Neuronal stem cell (in vitro differentiated cells): Measurements from ENCODE around the gene USP5.
A peak's percentile ranks its signal among the peaks of the same experiment; 100 is the strongest.

Source experiments
- DNase-seq: peaks from one replicate; pipeline ENCODE4 v3.0.0-alpha.2; 2013; ENCODE audit warnings: low spot score
- H2AFZ ChIP-seq: one replicate; pipeline ENCODE4 v1.6.1; 2013; ENCODE audit warnings: mild to moderate bottlenecking, low read length, inconsistent platforms
- H2AK5ac ChIP-seq: 2 replicates; pipeline ENCODE4 v1.6.1; 2013; ENCODE audit warnings: low read depth, mild to moderate bottlenecking, inconsistent platforms, low read length, moderate library complexity, mixed read lengths
- H2BK120ac ChIP-seq: 2 replicates; pipeline ENCODE4 v1.6.1; 2013; ENCODE audit warnings: low read depth, mild to moderate bottlenecking, inconsistent platforms, low read length, moderate library complexity, mixed read lengths
- H2BK12ac ChIP-seq: one replicate; pipeline ENCODE4 v1.6.1; 2013; ENCODE audit warnings: low read length, inconsistent platforms
- H2BK15ac ChIP-seq: 2 replicates; pipeline ENCODE4 v1.6.1; 2013; ENCODE audit warnings: mild to moderate bottlenecking, low read length, inconsistent platforms, mixed read lengths
- H2BK5ac ChIP-seq: one replicate; pipeline ENCODE4 v1.6.1; 2013; ENCODE audit warnings: inconsistent platforms, mild to moderate bottlenecking, low read length, moderate library complexity
- H3K14ac ChIP-seq: one replicate; pipeline ENCODE4 v1.6.1; 2013; ENCODE audit warnings: low read length, inconsistent platforms
- H3K18ac ChIP-seq: 2 replicates; pipeline ENCODE4 v1.6.1; 2013; ENCODE audit warnings: low read length, inconsistent platforms
- H3K23ac ChIP-seq: 2 replicates; pipeline ENCODE4 v1.6.1; 2013; ENCODE audit warnings: low read depth, mild to moderate bottlenecking, mixed read lengths, low read length, inconsistent platforms; ENCODE audit not compliant: poor library complexity
- H3K27ac ChIP-seq: replicated peaks from 3 replicates; pipeline ENCODE4 v1.5.1; 2013; ENCODE audit warnings: low read length, inconsistent platforms
- H3K27me3 ChIP-seq, 3 experiments: 2 replicates each; pipeline ENCODE4 v1.6.1; 2013; ENCODE audit warnings: low read length in 3 of 3, mild to moderate bottlenecking in 2 of 3, inconsistent platforms in 1 of 3, low read depth in 1 of 3, mixed read lengths in 1 of 3, moderate library complexity in 1 of 3; ENCODE audit not compliant: control insufficient read depth in 3 of 3, insufficient read depth in 3 of 3
- H3K36me3 ChIP-seq, 2 donors: replicated peaks in 1 of 2; 2 replicates each; pipeline ENCODE4 v1.6.1; 2013; ENCODE audit warnings: low read length in 2 of 2; ENCODE audit not compliant: control insufficient read depth in 2 of 2, insufficient read depth in 2 of 2
- H3K4ac ChIP-seq: 2 replicates; pipeline ENCODE4 v1.6.1; 2013; ENCODE audit warnings: inconsistent platforms, mild to moderate bottlenecking, low read length, moderate library complexity
- H3K4me1 ChIP-seq, 2 donors: 1 replicate in 1 of 2; 2 replicates in 1 of 2; pipeline ENCODE4 v1.6.1; 2013; ENCODE audit warnings: low read length in 2 of 2, low read depth in 1 of 2; ENCODE audit not compliant: control insufficient read depth in 2 of 2, insufficient read depth in 1 of 2
- H3K4me2 ChIP-seq: one replicate; pipeline ENCODE4 v1.6.1; 2013; ENCODE audit warnings: mild to moderate bottlenecking, low read length, inconsistent platforms; ENCODE audit not compliant: insufficient read depth, poor library complexity, severe bottlenecking
- H3K4me3 ChIP-seq, 2 donors: 2 replicates each; pipeline ENCODE4 v1.5.1; 2013; ENCODE audit warnings: low read length in 2 of 2, mild to moderate bottlenecking in 2 of 2, inconsistent platforms in 1 of 2, moderate library complexity in 1 of 2
- H3K79me1 ChIP-seq: one replicate; pipeline ENCODE4 v1.6.1; 2013; ENCODE audit warnings: low read depth, mild to moderate bottlenecking, inconsistent platforms, low read length, moderate library complexity
- H3K9ac ChIP-seq: one replicate; pipeline ENCODE4 v1.6.1; 2013; ENCODE audit warnings: mild to moderate bottlenecking, low read depth, low read length, inconsistent platforms; ENCODE audit not compliant: poor library complexity
- H3K9me3 ChIP-seq, 2 donors: replicated peaks in 1 of 2; 2 replicates each; pipeline versions ENCODE3 to v1.6.1; 2013; ENCODE audit warnings: low read length in 2 of 2, mild to moderate bottlenecking in 2 of 2, inconsistent platforms in 1 of 2, low read depth in 1 of 2, mixed read lengths in 1 of 2, moderate library complexity in 1 of 2; ENCODE audit not compliant: control insufficient read depth in 2 of 2, insufficient read depth in 1 of 2
- H4K8ac ChIP-seq: one replicate; pipeline ENCODE4 v1.6.1; 2013; ENCODE audit warnings: low read depth, mild to moderate bottlenecking, inconsistent platforms, low read length, moderate library complexity
- H4K91ac ChIP-seq: one replicate; pipeline ENCODE4 v1.6.1; 2013; ENCODE audit warnings: low read length, low read depth, mild to moderate bottlenecking, inconsistent platforms; ENCODE audit not compliant: poor library complexity
- WGBS, 2 donors: extraction: QIAGEN DNeasy Blood & Tissue Kit; methylation state at CpG; one replicate each; pipeline ENCODE4 v1.1.7; 2013; ENCODE audit warnings: missing lambda C conversion rate in 2 of 2, mixed read lengths in 1 of 2; ENCODE audit not compliant: insufficient read length in 2 of 2, insufficient replicate concordance in 1 of 2; ENCODE audit errors: extremely low coverage in 2 of 2; 5-methylcytosine and 5-hydroxymethylcytosine counted together

USP5 gene

DNA sequence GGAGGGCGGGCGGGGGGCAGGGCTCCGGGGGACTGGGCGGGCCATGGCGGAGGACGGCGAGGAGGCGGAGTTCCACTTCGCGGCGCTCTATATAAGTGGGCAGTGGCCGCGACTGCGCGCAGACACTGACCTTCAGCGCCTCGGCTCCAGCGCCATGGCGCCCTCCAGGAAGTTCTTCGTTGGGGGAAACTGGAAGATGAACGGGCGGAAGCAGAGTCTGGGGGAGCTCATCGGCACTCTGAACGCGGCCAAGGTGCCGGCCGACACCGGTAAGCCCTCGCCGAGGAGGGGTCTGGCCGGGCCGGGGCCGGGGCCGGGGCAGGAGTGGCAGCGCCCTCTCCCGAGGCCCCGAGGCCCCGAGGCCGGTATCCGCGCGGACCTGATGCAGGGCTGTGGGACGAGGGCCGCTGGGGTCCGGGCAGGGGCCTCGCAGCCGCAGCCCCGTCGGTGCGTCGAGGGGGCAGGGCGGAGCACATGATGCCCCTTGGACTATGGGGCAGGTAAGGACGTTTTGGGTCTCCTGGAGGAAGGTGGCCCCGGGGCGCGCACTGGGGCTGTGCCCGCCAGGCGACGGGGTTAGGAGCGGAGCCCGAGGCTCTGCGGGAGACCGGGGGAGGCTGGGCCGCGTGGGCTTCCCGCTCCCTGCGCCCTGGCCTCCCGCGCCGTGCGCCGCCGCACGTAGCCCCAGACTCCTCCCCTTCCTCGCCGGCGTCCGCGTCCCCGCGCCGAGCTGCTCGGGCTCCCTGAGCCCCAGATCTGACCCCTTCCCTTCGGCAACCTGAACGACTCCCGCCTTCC, 15.7 kb downstream of the USP5 start, which contains the start of gene TPI1:
TSS of gene TPI1 (plus strand) at position 119 of the 798 bp plus-strand sequence. CDS start at position 155, 36 bp downstream.
- Histone ChIP-seq H3K79me1 (peaks cover 8% of the 10 kb centered on the region), H3K27ac (peak within 1 kb of the TSS; percentile 64), H3K4me1 (peaks cover 13 to 22% of the 10 kb centered on the region in 2 donors), H3K36me3 (peaks cover 30 to 74% of the 10 kb centered on the region in 2 donors), H3K4me2 (peak within 1 kb of the TSS; percentile 92), H2BK120ac (peak within 1 kb of the TSS; percentile 69), H4K8ac (no peak within 1 kb of the TSS), H3K18ac (peak within 1 kb of the TSS; percentile 99), H3K27me3 (no peaks in the 10 kb centered on the region), H3K23ac (peak within 1 kb of the TSS; percentile 87), H3K14ac (peak within 1 kb of the TSS; percentile 85), H2AK5ac (peak within 1 kb of the TSS; percentile 96), H3K9ac (peak within 1 kb of the TSS; percentile 99), H3K4ac (peak within 1 kb of the TSS; percentile 69), H2BK12ac (peak within 1 kb of the TSS; percentile 33), H2AFZ (peak within 1 kb of the TSS; percentile 84), H4K91ac (peak within 1 kb of the TSS; percentile 80), H3K4me3 (peak within 1 kb of the TSS; percentile 74 to 95), H3K9me3 (peaks cover 0 to 2% of the 10 kb centered on the region in 2 donors), H2BK5ac (peak within 1 kb of the TSS; percentile 95), H2BK15ac (peak within 1 kb of the TSS; percentile 43)
- no CpG with 5 or more reads among the region's 86 CpGs for WGBS, 2 donors
- DNase-seq, result no peak

DNA sequence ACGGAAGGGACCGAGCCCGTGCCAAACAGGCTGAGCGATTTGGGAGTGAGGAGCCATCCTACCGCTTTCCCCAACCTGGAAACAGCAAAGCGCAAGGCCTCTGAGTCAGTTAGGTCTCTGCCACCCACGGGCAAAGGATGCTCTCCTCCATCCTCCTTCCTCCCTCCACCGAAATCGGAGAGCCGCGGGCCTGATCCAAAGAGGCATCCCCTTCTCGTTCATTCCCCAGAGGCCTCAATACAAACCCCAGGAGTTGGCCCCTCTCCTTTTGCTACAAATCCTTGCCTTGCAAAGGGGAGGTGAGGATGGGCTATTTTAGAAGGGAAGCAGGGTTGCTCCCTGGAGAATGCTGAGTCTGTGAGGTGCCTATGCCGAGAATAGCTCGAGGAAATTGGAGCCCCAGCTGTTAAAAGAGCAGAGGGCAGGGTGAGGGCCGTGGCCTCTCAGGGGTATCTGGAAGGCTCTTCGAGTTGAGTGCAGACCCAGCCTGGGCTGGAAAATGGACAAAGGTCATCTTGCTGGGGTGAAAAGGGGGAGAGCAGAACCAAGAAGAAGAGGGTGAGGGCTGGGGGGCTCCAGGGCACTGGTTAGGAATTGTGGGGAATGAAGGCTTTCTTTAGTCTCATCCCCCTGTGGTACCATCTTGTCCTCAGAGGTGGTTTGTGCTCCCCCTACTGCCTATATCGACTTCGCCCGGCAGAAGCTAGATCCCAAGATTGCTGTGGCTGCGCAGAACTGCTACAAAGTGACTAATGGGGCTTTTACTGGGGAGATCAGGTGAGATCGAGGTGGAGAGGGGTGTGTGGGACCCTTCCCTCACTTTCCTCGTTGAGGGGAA, 16.5 kb downstream of the USP5 start:
- Histone ChIP-seq H3K79me1 (peaks cover 8% of the 10 kb centered on the region), H3K4me3 (peak overlapping the region; percentile 74 to 95), H3K27ac (peak overlapping the region; percentile 11), H4K91ac (no peak overlapping the region), H4K8ac (no peak overlapping the region), H3K18ac (peak overlapping the region; percentile 99), H2BK120ac (no peak overlapping the region), H2BK5ac (peak overlapping the region; percentile 95), H3K4ac (no peak overlapping the region), H2AFZ (peak overlapping the region; percentile 77), H3K9me3 (peaks cover 0 to 2% of the 10 kb centered on the region in 2 donors), H3K27me3 (no peaks in the 10 kb centered on the region), H3K4me2 (peak overlapping the region; percentile 87), H3K4me1 (peaks cover 15 to 22% of the 10 kb centered on the region in 2 donors), H3K9ac (peak overlapping the region; percentile 99), H3K23ac (peak overlapping the region; percentile 87), H3K14ac (peak overlapping the region; percentile 25), H2BK12ac (no peak overlapping the region), H2AK5ac (peak overlapping the region; percentile 96), H3K36me3 (peaks cover 26 to 66% of the 10 kb centered on the region in 2 donors), H2BK15ac (peak overlapping the region; percentile 41)
- no CpG with 5 or more reads among the region's 22 CpGs for WGBS, 2 donors
- peak; percentile 20 for DNase-seq

DNA sequence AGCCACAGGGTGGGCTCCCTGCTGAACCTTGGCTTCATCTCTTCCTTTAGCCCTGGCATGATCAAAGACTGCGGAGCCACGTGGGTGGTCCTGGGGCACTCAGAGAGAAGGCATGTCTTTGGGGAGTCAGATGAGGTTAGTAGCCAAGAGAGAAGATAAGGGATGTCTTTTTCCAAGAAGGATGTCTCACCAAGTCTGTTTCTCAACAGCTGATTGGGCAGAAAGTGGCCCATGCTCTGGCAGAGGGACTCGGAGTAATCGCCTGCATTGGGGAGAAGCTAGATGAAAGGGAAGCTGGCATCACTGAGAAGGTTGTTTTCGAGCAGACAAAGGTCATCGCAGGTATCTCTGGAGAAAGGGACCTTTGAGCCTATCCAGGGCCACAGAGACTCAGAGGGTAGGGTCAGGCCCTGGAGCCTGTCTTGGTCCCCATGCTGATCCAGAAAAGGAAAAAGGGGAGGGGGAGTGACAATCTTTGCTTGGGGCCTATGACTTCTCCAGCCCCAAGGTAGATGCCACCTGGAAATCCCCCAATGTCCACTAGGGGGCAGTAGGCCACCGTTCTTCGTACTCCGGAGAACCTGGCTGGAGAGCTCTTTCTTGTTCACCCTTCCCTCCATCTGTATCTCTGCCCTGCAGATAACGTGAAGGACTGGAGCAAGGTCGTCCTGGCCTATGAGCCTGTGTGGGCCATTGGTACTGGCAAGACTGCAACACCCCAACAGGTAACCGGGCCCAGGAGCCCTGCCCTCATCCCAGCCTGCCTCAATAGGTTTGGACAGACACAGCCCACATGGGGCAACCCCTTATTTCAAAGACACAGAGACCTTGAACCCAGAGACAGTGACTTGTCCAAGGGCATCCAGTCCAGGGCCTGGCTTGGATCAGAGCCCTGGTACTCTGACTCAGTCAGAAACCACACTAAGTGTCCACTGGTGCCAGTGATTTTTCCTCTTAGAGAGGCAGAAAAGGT, 17.4 kb downstream of the USP5 start:
- Histone ChIP-seq H3K9me3 (peaks cover 0 to 2% of the 10 kb centered on the region in 2 donors), H3K4me2 (peak overlapping the region; percentile 87), H3K27ac (no peak overlapping the region)

More for the DNA sequence above, 17.4 kb downstream of the USP5 start:
- no peak overlapping the region for H3K18ac ChIP-seq
- H3K4me1 ChIP-seq, result peaks cover 15 to 22% of the 10 kb centered on the region in 2 donors
- H3K27me3 ChIP-seq, result no peaks in the 10 kb centered on the region
- no peak overlapping the region for H2BK12ac ChIP-seq
- no peak overlapping the region for H2AK5ac ChIP-seq
- H4K8ac ChIP-seq, result no peak overlapping the region
- H3K4ac ChIP-seq, result no peak overlapping the region
- H3K23ac ChIP-seq, result no peak overlapping the region
- H2BK5ac ChIP-seq, result no peak overlapping the region
- peaks cover 23 to 57% of the 10 kb centered on the region in 2 donors for H3K36me3 ChIP-seq
- no peak overlapping the region for H2BK15ac ChIP-seq
- H3K4me3 ChIP-seq, result peak overlapping the region; percentile 2 to 74
- no peak overlapping the region for H4K91ac ChIP-seq
- WGBS, 2 donors, result no CpG with 5 or more reads among the region's 12 CpGs
- DNase-seq, result peak; percentile 87
- no peak overlapping the region for H2BK120ac ChIP-seq
- peaks cover 8% of the 10 kb centered on the region for H3K79me1 ChIP-seq
- no peak overlapping the region for H3K9ac ChIP-seq
- H3K14ac ChIP-seq, result no peak overlapping the region
- no peak overlapping the region for H2AFZ ChIP-seq
